ENCODE measurements around the gene SMURF2. TPM values are rescaled to one million over a fixed set of nuclear protein-coding genes. Genes with fewer than 3 reads are reported as not detected.

SMURF2 gene
- polyA plus RNA-seq, 1 donor from 2014 or later = 55.2 TPM

GRCh38 chr17:64653325-64653984 is 8.7 kb downstream of the SMURF2 start:
- Histone ChIP-seq H3K9ac (ENCODE audit: low read length) (no peak overlapping the region), H3K36me3 (ENCODE audit: insufficient read depth, low read length) (no peaks in the 10 kb centered on the region), H3K27ac (ENCODE audit: low read length) (no peak overlapping the region), H3K79me2 (replicated peaks; ENCODE audit: insufficient read depth, low read length) (peaks cover 85% of the 10 kb centered on the region), H3F3A (ENCODE audit: insufficient read depth, low read length, poor library complexity, severe bottlenecking) (no peaks in the 10 kb centered on the region), H3K4me3 (ENCODE audit: low read length) (no peak overlapping the region), H3K4me2 (ENCODE audit: low read length) (no peak overlapping the region), H3K9me2 (ENCODE audit: insufficient read depth, low read length) (no peaks in the 10 kb centered on the region), H3K9me3 (ENCODE audit: low read length) (no peaks in the 10 kb centered on the region), H3K27me3 (ENCODE audit: insufficient read depth, low read depth, low read length) (no peaks in the 10 kb centered on the region), H4K20me1 (ENCODE audit: insufficient read depth) (no peaks in the 10 kb centered on the region), H2AFZ (ENCODE audit: low read depth, low read length) (no peak overlapping the region)
- TF ChIP-seq CTCF (IDR thresholded peaks at IDR 0.05; ENCODE audit: poor library complexity, severe bottlenecking) (no peak), RAD21 (conservative IDR thresholded peaks at IDR 0.05) (no peak), EP300 (conservative IDR thresholded peaks at IDR 0.05; ENCODE audit: poor library complexity, severe bottlenecking) (no peak), TAF1 (IDR thresholded peaks at IDR 0.05; ENCODE audit: low read depth) (no peak), REST (IDR thresholded peaks at IDR 0.05; ENCODE audit: borderline replicate concordance) (no peak), MXI1 (conservative IDR thresholded peaks at IDR 0.05; ENCODE audit: poor library complexity, severe bottlenecking) (no peak), EZH2 (IDR thresholded peaks at IDR 0.05; ENCODE audit: borderline replicate concordance, insufficient read depth, low read length, poor library complexity, severe bottlenecking) (no peak), SMC3 (conservative IDR thresholded peaks at IDR 0.05; ENCODE audit: poor library complexity) (no peak), POLR2AphosphoS5 (IDR thresholded peaks at IDR 0.05) (no peak)

GRCh38 chr17:64651889-64652288 is 10.2 kb downstream of the SMURF2 start:
- no peaks in the 10 kb centered on the region for H4K20me1 ChIP-seq (ENCODE audit: insufficient read depth)
- no peak overlapping the region for H3K27ac ChIP-seq (ENCODE audit: low read length)
- no peak for TF ChIP-seq EZH2 (IDR thresholded peaks at IDR 0.05; ENCODE audit: borderline replicate concordance, insufficient read depth, low read length, poor library complexity, severe bottlenecking)
- H3K36me3 ChIP-seq (ENCODE audit: insufficient read depth, low read length) = no peaks in the 10 kb centered on the region
- H3F3A ChIP-seq (ENCODE audit: insufficient read depth, low read length, poor library complexity, severe bottlenecking) = no peaks in the 10 kb centered on the region
- H3K9me3 ChIP-seq (ENCODE audit: low read length) = no peaks in the 10 kb centered on the region
- peaks cover 79% of the 10 kb centered on the region for H3K79me2 ChIP-seq (replicated peaks; ENCODE audit: insufficient read depth, low read length)
- no peak overlapping the region for H3K9ac ChIP-seq (ENCODE audit: low read length)
- no peak overlapping the region for H3K4me3 ChIP-seq (ENCODE audit: low read length)
- H3K9me2 ChIP-seq (ENCODE audit: insufficient read depth, low read length) = no peaks in the 10 kb centered on the region
- no peak overlapping the region for H3K4me2 ChIP-seq (ENCODE audit: low read length)
- H3K27me3 ChIP-seq (ENCODE audit: insufficient read depth, low read depth, low read length) = no peaks in the 10 kb centered on the region
- no peak overlapping the region for H2AFZ ChIP-seq (ENCODE audit: low read depth, low read length)

Measured in neural cell (in vitro differentiated cells).